ENCODE results near the gene NR2F1.

The NR2F1 gene

DNA sequence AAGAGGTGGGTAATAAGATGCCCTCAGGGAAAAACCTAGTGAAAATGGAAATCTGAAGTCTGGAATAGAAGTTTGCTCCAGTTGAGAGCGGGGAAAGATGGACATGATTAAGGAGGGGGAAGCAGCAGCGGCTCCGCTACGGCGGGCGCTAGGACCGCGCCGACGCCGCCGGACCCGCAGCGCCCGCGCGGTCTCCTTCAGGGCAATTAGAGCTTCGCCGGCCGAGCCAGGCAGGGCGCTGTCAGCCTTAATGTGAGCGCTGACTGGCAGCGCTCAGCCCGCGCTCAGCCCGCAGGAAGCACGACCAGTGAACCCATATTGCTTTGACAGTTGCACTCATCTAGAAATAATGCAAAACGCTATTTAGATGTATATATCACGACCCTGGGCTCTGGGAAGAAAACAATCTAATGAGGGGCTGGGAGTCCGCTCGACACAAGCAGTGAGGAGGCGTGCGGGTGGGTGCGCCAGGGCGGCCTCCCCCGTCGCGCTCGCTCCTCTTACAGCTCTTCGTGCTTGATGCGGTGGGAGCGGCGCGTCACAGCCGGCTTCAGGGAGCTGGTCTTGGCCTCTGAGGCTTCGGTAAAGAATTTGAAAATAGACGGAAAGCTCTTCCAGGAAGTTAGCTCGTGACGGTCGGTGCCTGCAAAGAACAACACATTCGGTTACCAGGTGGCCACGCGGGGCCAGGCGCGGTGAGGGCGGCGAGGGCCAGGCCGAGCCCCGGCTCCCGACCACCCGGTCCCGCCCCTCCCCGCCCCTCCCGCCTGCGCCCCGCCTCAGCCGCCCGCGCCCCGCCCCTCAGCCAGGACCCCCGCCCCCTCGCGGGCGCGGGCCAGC lies 37.7 kb downstream of the NR2F1 start:
- H3K27ac Mint-ChIP-seq: peak overlapping the region; percentile 66
- ATAC-seq: peak; percentile 93
- H3K4me1 Mint-ChIP-seq: peaks cover 30% of the 10 kb centered on the region
- H3K9me3 Mint-ChIP-seq: no peaks in the 10 kb centered on the region
- peak overlapping the region; percentile 84 for H3K4me3 Mint-ChIP-seq
- peaks cover 33% of the 10 kb centered on the region for H3K27me3 Mint-ChIP-seq
- DNase-seq: peak; percentile 64
- H3K36me3 Mint-ChIP-seq (ENCODE audit: low read depth): peaks cover 3% of the 10 kb centered on the region

DNA sequence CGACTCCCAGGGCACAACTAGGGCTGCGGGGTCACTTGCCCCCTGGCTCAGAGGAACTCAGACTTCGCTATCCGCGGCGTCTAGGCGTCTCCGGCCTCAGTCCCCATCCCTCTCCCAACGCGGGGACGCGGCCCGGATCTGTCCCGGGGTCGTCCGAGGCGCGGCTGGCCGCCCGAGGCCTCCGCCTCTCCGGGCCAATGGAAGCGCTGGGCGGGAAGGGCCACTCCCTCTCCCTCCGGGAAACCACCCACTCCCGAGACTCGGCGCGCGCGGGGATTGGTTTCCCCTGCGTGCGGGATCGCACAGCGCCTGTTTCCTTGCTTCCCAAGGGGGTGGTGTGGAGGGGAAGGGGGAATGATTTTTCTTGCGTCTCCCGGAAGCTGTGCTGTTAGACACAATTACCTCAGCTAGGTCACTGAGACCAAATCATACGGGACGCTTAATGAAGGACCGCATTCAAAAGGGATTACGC lies 38.3 kb downstream of the NR2F1 start:
- Mint-ChIP-seq H3K27me3 (peaks cover 27% of the 10 kb centered on the region), H3K27ac (peak overlapping the region; percentile 22), H3K9me3 (no peaks in the 10 kb centered on the region), H3K36me3 (ENCODE audit: low read depth) (peaks cover 3% of the 10 kb centered on the region), H3K4me3 (peak overlapping the region; percentile 84), H3K4me1 (peaks cover 30% of the 10 kb centered on the region)
- ATAC-seq (no peak), DNase-seq (peak; percentile 25)

- no peak overlapping the region for H3K27ac Mint-ChIP-seq
- no peak for DNase-seq
- H3K4me1 Mint-ChIP-seq: peaks cover 30% of the 10 kb centered on the region
Measured at GRCh38 chr5:93622240-93622885, 39.3 kb downstream of the NR2F1 start.

GRCh38 chr5:93623153-93623552 lies 40.1 kb downstream of the NR2F1 start:
- H3K36me3 Mint-ChIP-seq (ENCODE audit: low read depth): peaks cover 3% of the 10 kb centered on the region
- no peaks in the 10 kb centered on the region for H3K9me3 Mint-ChIP-seq
- no peak overlapping the region for H3K27ac Mint-ChIP-seq
- H3K4me1 Mint-ChIP-seq: peaks cover 30% of the 10 kb centered on the region
- H3K4me3 Mint-ChIP-seq: no peak overlapping the region
- DNase-seq (no peak), ATAC-seq (no peak)
- H3K27me3 Mint-ChIP-seq: peaks cover 25% of the 10 kb centered on the region

More at GRCh38 chr5:93622240-93622885, 39.3 kb downstream of the NR2F1 start:
- H3K4me3 Mint-ChIP-seq: peak overlapping the region; percentile 84
- H3K9me3 Mint-ChIP-seq: no peaks in the 10 kb centered on the region
- H3K36me3 Mint-ChIP-seq (ENCODE audit: low read depth): peaks cover 3% of the 10 kb centered on the region
- ATAC-seq: peak; percentile 42
- H3K27me3 Mint-ChIP-seq: peaks cover 25% of the 10 kb centered on the region

DNA sequence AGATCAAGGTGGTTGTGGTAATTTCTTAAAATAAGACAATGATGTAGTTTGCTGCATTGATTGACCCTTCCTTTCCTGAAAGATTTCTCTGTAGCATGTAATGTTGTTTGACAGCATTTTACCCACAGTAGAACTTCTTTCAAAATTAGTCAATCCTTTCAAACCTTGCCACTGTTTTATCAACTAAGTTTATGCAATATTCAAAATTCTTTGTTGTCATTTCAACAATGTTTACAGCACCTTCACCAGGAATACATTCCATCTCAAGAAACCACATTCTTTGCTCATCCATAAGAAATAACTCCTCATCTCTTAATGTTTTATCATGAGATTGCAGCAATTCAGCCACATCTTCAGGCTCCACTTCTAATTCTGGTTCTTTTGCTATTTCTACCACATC lies 43.8 kb downstream of the NR2F1 start:
- ATAC-seq: no peak
- no peak overlapping the region for H3K4me3 Mint-ChIP-seq
- H3K27me3 Mint-ChIP-seq: peaks cover 13% of the 10 kb centered on the region
- H3K27ac Mint-ChIP-seq: no peak overlapping the region
- no peak for DNase-seq
- no peaks in the 10 kb centered on the region for H3K9me3 Mint-ChIP-seq
- H3K4me1 Mint-ChIP-seq: peaks cover 17% of the 10 kb centered on the region
- peaks cover 2% of the 10 kb centered on the region for H3K36me3 Mint-ChIP-seq (ENCODE audit: low read depth)

DNA sequence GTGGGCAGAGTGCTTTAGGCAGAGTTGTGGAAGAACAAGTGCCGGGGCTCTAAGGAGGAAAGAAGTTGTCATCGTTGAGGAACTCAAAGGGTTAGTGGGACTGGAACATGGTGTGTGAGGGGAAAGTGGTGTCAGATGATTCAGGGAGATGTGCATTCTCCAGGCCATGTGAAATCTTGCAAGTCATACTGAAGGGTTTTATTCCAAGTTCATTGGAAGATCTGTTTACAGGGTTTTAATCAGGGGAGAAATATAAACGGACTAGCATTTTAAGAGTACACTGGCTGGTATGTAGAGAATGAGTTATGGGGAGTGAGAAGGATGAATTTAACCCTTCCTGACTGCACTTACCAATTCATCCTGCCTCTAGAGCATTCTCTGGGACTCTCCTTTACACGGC lies 49.3 kb downstream of the NR2F1 start:
- peaks cover 5% of the 10 kb centered on the region for H3K4me1 Mint-ChIP-seq
- no peaks in the 10 kb centered on the region for H3K9me3 Mint-ChIP-seq
- peaks cover 5% of the 10 kb centered on the region for H3K36me3 Mint-ChIP-seq (ENCODE audit: low read depth)
- DNase-seq (no peak), ATAC-seq (no peak)
- no peak overlapping the region for H3K4me3 Mint-ChIP-seq
- no peaks in the 10 kb centered on the region for H3K27me3 Mint-ChIP-seq
- H3K27ac Mint-ChIP-seq: no peak overlapping the region

GRCh38 chr5:93635991-93636390 lies 53.0 kb downstream of the NR2F1 start:
- no peaks in the 10 kb centered on the region for H3K27me3 Mint-ChIP-seq
- no peak overlapping the region for H3K4me3 Mint-ChIP-seq
- no peak for DNase-seq
- no peaks in the 10 kb centered on the region for H3K9me3 Mint-ChIP-seq
- H3K36me3 Mint-ChIP-seq (ENCODE audit: low read depth): peaks cover 5% of the 10 kb centered on the region
- no peak for ATAC-seq
- H3K27ac Mint-ChIP-seq: no peak overlapping the region
- peaks cover 5% of the 10 kb centered on the region for H3K4me1 Mint-ChIP-seq

DNA sequence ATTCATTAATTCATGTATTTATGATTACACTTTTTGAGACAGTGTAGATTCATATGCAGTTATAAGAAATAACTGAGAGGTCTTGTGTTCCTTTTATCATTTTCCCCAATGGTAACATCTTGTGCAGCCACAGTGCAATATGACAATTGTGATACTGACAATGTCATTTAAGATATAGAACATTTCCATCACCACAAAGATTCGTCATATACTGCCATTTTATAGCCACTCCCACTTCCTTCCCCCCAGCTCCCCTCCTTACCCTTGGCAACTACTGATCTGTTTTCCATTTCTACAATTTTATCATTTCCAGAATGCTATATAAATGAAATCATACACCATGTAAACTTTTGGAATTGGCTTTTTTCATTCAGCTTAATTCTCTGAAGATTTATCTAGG lies 53.8 kb downstream of the NR2F1 start:
- H3K27me3 Mint-ChIP-seq: no peaks in the 10 kb centered on the region

DNA sequence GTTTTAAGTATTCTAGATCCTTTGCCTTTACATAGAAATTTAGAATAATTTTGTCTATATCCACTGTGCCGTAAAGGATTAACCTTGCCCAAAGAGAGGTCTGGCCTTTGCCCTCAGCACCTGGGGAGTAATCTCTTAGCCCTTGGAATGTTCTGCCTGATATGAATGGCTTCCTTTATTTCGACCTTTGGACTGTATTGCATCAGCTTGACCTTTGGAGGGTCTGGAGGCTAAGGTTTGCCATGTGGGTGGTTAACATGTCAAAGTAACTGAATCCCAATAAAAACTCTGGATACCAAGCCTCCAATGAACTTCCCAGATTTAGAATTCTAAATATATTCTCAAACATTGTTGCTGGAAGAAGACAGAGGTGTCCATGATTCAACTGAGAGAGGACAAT lies 54.7 kb downstream of the NR2F1 start:
- ATAC-seq (no peak), DNase-seq (no peak)
- H3K27ac Mint-ChIP-seq: peak overlapping the region; percentile 12
- H3K4me3 Mint-ChIP-seq: no peak overlapping the region
- H3K9me3 Mint-ChIP-seq: no peaks in the 10 kb centered on the region
- no peaks in the 10 kb centered on the region for H3K27me3 Mint-ChIP-seq
- peaks cover 5% of the 10 kb centered on the region for H3K4me1 Mint-ChIP-seq
- peaks cover 2% of the 10 kb centered on the region for H3K36me3 Mint-ChIP-seq (ENCODE audit: low read depth)

More for the DNA sequence above, 53.8 kb downstream of the NR2F1 start:
- peaks cover 5% of the 10 kb centered on the region for H3K4me1 Mint-ChIP-seq
- peak overlapping the region; percentile 15 for H3K27ac Mint-ChIP-seq
- no peak overlapping the region for H3K4me3 Mint-ChIP-seq
- no peaks in the 10 kb centered on the region for H3K9me3 Mint-ChIP-seq
- no peak for DNase-seq
- ATAC-seq: peak; percentile 49
- H3K36me3 Mint-ChIP-seq (ENCODE audit: low read depth): peaks cover 2% of the 10 kb centered on the region

- Mint-ChIP-seq H3K27me3 (no peaks in the 10 kb centered on the region), H3K9me3 (no peaks in the 10 kb centered on the region), H3K27ac (no peak overlapping the region), H3K4me1 (no peaks in the 10 kb centered on the region), H3K4me3 (no peak overlapping the region), H3K36me3 (ENCODE audit: low read depth) (no peaks in the 10 kb centered on the region)
- no peak for DNase-seq
- no peak for ATAC-seq
Measured at GRCh38 chr5:93642526-93642925, 59.5 kb downstream of the NR2F1 start.

All from activated naive CD8-positive, alpha-beta T cell treated with anti-CD3 and anti-CD28 coated beads, Interleukin-2, amount 50 U/mL, for 24 hours (primary cell).